GM21447 (cell line): ENCODE measurements around the gene TTC9.
A peak's percentile ranks its signal among the peaks of the same experiment; 100 is the strongest.

Source experiments
- ATAC-seq: cut with Tn5 transposase; IDR thresholded peaks from one replicate; pipeline ENCODE4 v1.9.1; 2021; ENCODE audit not compliant: unreplicated experiment

Gene TTC9

GRCh38 chr14:70643967-70644366 is 2.3 kb downstream of the TTC9 start:
- no peak for ATAC-seq

- no peak for ATAC-seq
Observed at GRCh38 chr14:70645892-70646291, 4.2 kb downstream of the TTC9 start.

GRCh38 chr14:70646705-70647104 is 5.0 kb downstream of the TTC9 start:
- no peak for ATAC-seq

- no peak for ATAC-seq
Observed at GRCh38 chr14:70648346-70648745, 6.6 kb downstream of the TTC9 start.

- ATAC-seq: no peak
Observed at GRCh38 chr14:70649803-70650202, 8.1 kb downstream of the TTC9 start.

GRCh38 chr14:70651522-70651921 is 9.8 kb downstream of the TTC9 start:
- ATAC-seq: no peak

GRCh38 chr14:70652871-70653270 is 11.2 kb downstream of the TTC9 start:
- no peak for ATAC-seq

- no peak for ATAC-seq
Observed at GRCh38 chr14:70653662-70654061, 11.9 kb downstream of the TTC9 start.

GRCh38 chr14:70654632-70655031 is 12.9 kb downstream of the TTC9 start:
- ATAC-seq: no peak

- ATAC-seq: peak; percentile 67
Observed at GRCh38 chr14:70655110-70655826, 13.6 kb downstream of the TTC9 start.

GRCh38 chr14:70658899-70659298 is 17.2 kb downstream of the TTC9 start:
- no peak for ATAC-seq

- no peak for ATAC-seq
Observed at GRCh38 chr14:70660967-70661893, 19.5 kb downstream of the TTC9 start.

GRCh38 chr14:70662080-70662479 is 20.4 kb downstream of the TTC9 start:
- ATAC-seq: no peak

- ATAC-seq: no peak
Observed at GRCh38 chr14:70662816-70663215, 21.1 kb downstream of the TTC9 start.

GRCh38 chr14:70663707-70664179 is 22.0 kb downstream of the TTC9 start:
- ATAC-seq: peak; percentile 44

- ATAC-seq: no peak
Observed at GRCh38 chr14:70664698-70665447, 23.2 kb downstream of the TTC9 start.

- ATAC-seq: peak; percentile 40
Observed at GRCh38 chr14:70665448-70666360, 24.0 kb downstream of the TTC9 start.

GRCh38 chr14:70666361-70666686 is 24.6 kb downstream of the TTC9 start:
- ATAC-seq: no peak

- ATAC-seq: no peak
Observed at GRCh38 chr14:70670992-70671651, 29.4 kb downstream of the TTC9 start.
